GM18508 (cell line): ENCODE data around the gene COMMD3.

Experiments
- ATAC-seq: cut with Tn5 transposase; IDR thresholded peaks from one replicate; pipeline ENCODE4 v1.9.1; 2021; ENCODE audit warnings: moderate number of reproducible peaks; ENCODE audit not compliant: insufficient read depth, unreplicated experiment

The COMMD3 gene

GRCh38 chr10:22364407-22365140 is 48.4 kb downstream of the COMMD3 start:
- ATAC-seq = no peak

GRCh38 chr10:22365233-22365632 is 49.0 kb downstream of the COMMD3 start:
- no peak for ATAC-seq

GRCh38 chr10:22365644-22366434 is 49.7 kb downstream of the COMMD3 start:
- ATAC-seq = no peak

GRCh38 chr10:22366435-22366703 is 50.2 kb downstream of the COMMD3 start:
- no peak for ATAC-seq

- no peak for ATAC-seq
Measured at GRCh38 chr10:22366771-22367170, 50.6 kb downstream of the COMMD3 start.

GRCh38 chr10:22367471-22367870 is 51.3 kb downstream of the COMMD3 start:
- no peak for ATAC-seq

GRCh38 chr10:22368402-22368801 is 52.2 kb downstream of the COMMD3 start:
- no peak for ATAC-seq

- no peak for ATAC-seq
Measured at GRCh38 chr10:22368981-22369380, 52.8 kb downstream of the COMMD3 start.

- peak; percentile 48 for ATAC-seq
Measured at GRCh38 chr10:22369434-22370072, 53.4 kb downstream of the COMMD3 start.
